ENCODE results near the gene ITGB5. TPM values are rescaled to one million over a fixed set of nuclear protein-coding genes. Genes with fewer than 3 reads are reported as not detected.

The ITGB5 gene
- total and polyA plus RNA-seq, 2 experiments from 2014 or later: 103 to 109 TPM

DNA sequence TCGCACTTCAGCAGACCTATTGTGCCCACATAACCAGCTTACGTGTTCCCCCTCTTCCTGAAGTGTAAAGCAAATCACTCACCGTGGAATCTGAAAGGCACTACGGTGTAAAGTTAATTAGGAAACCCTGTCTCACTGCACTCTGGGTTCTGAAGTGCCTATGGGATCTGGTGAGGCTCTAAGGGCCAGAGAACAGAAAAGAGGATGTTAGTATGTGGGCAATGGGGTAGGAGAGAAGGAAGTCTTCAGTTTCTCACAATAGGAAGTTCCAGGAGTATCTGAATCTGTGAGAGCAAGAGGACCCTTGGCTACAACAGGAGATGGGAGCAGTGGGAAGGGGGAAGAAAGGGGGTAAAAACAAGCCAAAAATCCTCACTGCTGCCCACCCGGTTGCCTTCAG lies 71.4 kb downstream of the ITGB5 start:
- no peaks in the 10 kb centered on the region for H3K27me3 ChIP-seq
- no peak for DNase-seq (ENCODE audit: low spot score)
- peaks cover under 1% of the 10 kb centered on the region for H3K36me3 ChIP-seq (replicated peaks; ENCODE audit: insufficient read depth, low read depth)
- H4K20me1 ChIP-seq (ENCODE audit: insufficient read depth, poor library complexity, severe bottlenecking): no peaks in the 10 kb centered on the region
- peaks cover 61% of the 10 kb centered on the region for H3K4me1 ChIP-seq (ENCODE audit: insufficient read depth)
- H3K79me2 ChIP-seq: no peaks in the 10 kb centered on the region
- H3K9me3 ChIP-seq (ENCODE audit: low read depth): no peaks in the 10 kb centered on the region
- peak overlapping the region; percentile 84 for H3K27ac ChIP-seq
- 94% methylated on average over 5 of the region's 5 CpGs for WGBS (ENCODE audit: low lambda C conversion rate, missing lambda C conversion rate)
- no peak overlapping the region for H3K4me3 ChIP-seq
- H2AFZ ChIP-seq: no peak overlapping the region
- TF ChIP-seq EZH2phosphoT487 (IDR thresholded peaks at IDR 0.05; ENCODE audit: low read depth, severe bottlenecking, unreplicated experiment): no peak
- no peaks in the 10 kb centered on the region for H3K9me2 ChIP-seq (replicated peaks; ENCODE audit: insufficient read depth)
- no peak overlapping the region for H3K4me2 ChIP-seq

DNA sequence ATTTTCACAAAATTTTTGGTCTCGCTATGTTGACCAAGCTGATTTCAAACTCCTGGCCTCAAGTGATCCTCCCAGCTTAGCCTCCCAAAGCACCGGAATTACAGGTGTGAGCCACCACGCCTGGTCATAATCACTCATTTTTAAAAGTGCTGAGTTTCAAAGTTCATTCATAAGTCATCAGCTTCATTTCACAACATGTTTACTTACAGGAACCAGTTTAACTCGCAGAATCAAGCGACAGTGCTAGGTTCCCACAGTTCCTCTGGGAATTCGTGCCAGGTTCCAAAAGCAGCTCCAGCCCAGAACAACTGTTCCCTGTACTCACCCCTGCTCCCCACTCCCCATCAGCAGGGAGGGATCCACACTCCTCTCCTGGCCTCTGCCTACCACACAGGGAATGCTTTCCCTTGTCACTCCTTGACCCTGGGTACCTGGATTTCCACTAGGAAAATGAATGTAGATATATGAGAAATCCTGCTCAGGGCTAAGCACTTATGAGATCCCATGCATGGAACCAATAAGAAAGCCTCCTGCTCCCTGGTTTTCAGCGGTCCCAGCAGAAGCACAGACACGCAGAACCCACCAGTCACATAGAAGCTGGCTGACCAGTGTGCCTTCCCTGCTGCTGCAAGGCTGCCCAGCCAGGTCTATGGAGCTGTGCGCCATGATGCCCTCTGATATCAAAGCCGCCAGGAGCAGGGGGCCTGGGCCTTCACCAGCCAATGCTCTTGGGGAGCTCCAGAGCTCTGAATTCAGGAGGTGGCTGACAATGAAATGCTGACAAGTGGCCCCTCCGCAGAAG lies 72.3 kb downstream of the ITGB5 start:
- H3K4me1 ChIP-seq (ENCODE audit: insufficient read depth): peaks cover 67% of the 10 kb centered on the region
- H4K20me1 ChIP-seq (ENCODE audit: insufficient read depth, poor library complexity, severe bottlenecking): no peaks in the 10 kb centered on the region
- no peaks in the 10 kb centered on the region for H3K9me2 ChIP-seq (replicated peaks; ENCODE audit: insufficient read depth)
- H3K4me2 ChIP-seq: no peak overlapping the region
- no peaks in the 10 kb centered on the region for H3K9me3 ChIP-seq (ENCODE audit: low read depth)
- WGBS (ENCODE audit: low lambda C conversion rate, missing lambda C conversion rate): 86% methylated on average over 11 of the region's 11 CpGs
- no peak overlapping the region for H3K4me3 ChIP-seq
- H3K36me3 ChIP-seq (replicated peaks; ENCODE audit: insufficient read depth, low read depth): no peaks in the 10 kb centered on the region
- H3K27ac ChIP-seq: peak overlapping the region; percentile 91
- no peak for TF ChIP-seq EZH2phosphoT487 (IDR thresholded peaks at IDR 0.05; ENCODE audit: low read depth, severe bottlenecking, unreplicated experiment)
- TF ChIP-seq, protein P1, sequence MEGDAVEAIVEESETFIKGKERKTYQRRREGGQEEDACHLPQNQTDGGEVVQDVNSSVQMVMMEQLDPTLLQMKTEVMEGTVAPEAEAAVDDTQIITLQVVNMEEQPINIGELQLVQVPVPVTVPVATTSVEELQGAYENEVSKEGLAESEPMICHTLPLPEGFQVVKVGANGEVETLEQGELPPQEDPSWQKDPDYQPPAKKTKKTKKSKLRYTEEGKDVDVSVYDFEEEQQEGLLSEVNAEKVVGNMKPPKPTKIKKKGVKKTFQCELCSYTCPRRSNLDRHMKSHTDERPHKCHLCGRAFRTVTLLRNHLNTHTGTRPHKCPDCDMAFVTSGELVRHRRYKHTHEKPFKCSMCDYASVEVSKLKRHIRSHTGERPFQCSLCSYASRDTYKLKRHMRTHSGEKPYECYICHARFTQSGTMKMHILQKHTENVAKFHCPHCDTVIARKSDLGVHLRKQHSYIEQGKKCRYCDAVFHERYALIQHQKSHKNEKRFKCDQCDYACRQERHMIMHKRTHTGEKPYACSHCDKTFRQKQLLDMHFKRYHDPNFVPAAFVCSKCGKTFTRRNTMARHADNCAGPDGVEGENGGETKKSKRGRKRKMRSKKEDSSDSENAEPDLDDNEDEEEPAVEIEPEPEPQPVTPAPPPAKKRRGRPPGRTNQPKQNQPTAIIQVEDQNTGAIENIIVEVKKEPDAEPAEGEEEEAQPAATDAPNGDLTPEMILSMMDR (IDR thresholded peaks at IDR 0.05; ENCODE audit: poor library complexity): no peak
- TF ChIP-seq EZH2 (IDR thresholded peaks at IDR 0.05; ENCODE audit: borderline replicate concordance): no peak
- no peaks in the 10 kb centered on the region for H3K79me2 ChIP-seq
- no peak overlapping the region for H2AFZ ChIP-seq
- peak; percentile 70 for DNase-seq (ENCODE audit: low spot score)
- H3K27me3 ChIP-seq: no peaks in the 10 kb centered on the region

DNA sequence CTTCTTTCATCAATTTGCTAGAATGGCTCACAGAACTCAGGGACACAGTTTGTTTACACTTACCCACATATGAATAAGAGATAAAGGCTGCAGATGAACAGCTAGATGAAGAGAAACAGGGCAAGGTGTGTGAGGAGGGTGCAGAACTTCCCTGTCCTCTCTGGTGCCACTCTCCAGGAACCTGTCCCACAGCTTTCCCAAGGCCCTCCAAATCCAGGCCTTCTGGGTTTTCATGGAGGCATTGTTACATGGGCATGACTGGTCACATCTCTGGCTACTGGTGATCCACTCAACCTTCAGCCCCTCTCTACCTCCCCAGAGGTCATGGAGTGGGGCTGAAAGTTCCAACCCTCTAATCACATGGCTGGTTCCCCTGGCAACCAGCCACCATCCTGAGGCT lies 73.6 kb downstream of the ITGB5 start:
- H2AFZ ChIP-seq: no peak overlapping the region
- no peak overlapping the region for H3K4me3 ChIP-seq
- no peaks in the 10 kb centered on the region for H3K27me3 ChIP-seq
- H4K20me1 ChIP-seq (ENCODE audit: insufficient read depth, poor library complexity, severe bottlenecking): no peaks in the 10 kb centered on the region
- no peaks in the 10 kb centered on the region for H3K9me3 ChIP-seq (ENCODE audit: low read depth)
- no peak for DNase-seq (ENCODE audit: low spot score)
- H3K4me1 ChIP-seq (ENCODE audit: insufficient read depth): peaks cover 56% of the 10 kb centered on the region
- H3K9me2 ChIP-seq (replicated peaks; ENCODE audit: insufficient read depth): no peaks in the 10 kb centered on the region
- H3K27ac ChIP-seq: peak overlapping the region; percentile 91
- H3K4me2 ChIP-seq: peak overlapping the region; percentile 59
- no peaks in the 10 kb centered on the region for H3K36me3 ChIP-seq (replicated peaks; ENCODE audit: insufficient read depth, low read depth)
- TF ChIP-seq EZH2phosphoT487 (IDR thresholded peaks at IDR 0.05; ENCODE audit: low read depth, severe bottlenecking, unreplicated experiment) (no peak), EZH2 (IDR thresholded peaks at IDR 0.05; ENCODE audit: borderline replicate concordance) (no peak)
- TF ChIP-seq, protein P1 (IDR thresholded peaks at IDR 0.05; ENCODE audit: poor library complexity): no peak
- H3K79me2 ChIP-seq: no peaks in the 10 kb centered on the region

Data from hepatocyte (in vitro differentiated cells).